ENCODE data around the gene PNPO. TPM values are rescaled to one million over a fixed set of nuclear protein-coding genes. Genes with fewer than 3 reads are reported as not detected.
"Not testable (repeated sequence)": the region's sequence is repeated elsewhere in the genome, so short reads cannot be mapped to it uniquely, and the experiment has no call there.

Gene PNPO
- polyA plus RNA-seq, 1 experiment, result 14.5 TPM

DNA sequence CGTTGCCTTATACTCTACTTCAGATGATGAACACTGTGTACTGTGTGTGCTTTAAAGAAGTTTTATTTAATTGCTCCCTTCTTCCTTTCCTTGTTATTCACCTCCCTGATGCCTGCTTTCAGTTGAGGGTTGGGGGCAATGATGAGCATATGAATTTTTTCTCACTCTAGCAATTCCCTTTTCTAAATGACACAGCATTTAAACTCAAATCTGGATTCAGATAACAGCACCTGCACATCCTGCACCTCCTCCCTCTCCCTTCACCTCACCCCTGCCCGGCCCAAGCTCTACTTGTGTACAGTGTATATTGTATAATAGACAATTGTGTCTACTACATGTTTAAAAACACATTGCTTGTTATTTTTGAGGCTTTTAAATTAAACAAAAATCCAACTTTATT is 13.0 kb upstream of the PNPO start:
- CTCF ChIA-PET, result interaction anchor here (0.7 kb wide), 1 partner anchor 79 kb away, joined by 4 read pairs; no protein-coding TSS in a partner anchor
- POLR2A ChIA-PET, result no interaction called here
- Histone ChIP-seq H3K27ac (ENCODE audit: low read depth, low read length) (no peak overlapping the region), H3K9me3 (ENCODE audit: control insufficient read depth, insufficient read depth, low read length) (no peaks in the 10 kb centered on the region; the same call in 1 of the 2 replicates), H3K4me3 (ENCODE audit: low read depth, low read length) (no peak overlapping the region), H3K27me3 (ENCODE audit: control insufficient read depth, insufficient read depth, low read length) (no peaks in the 10 kb centered on the region)
- no peak for DNase-seq (ENCODE audit: low read depth, low spot score)
- TF ChIP-seq, protein P1, sequence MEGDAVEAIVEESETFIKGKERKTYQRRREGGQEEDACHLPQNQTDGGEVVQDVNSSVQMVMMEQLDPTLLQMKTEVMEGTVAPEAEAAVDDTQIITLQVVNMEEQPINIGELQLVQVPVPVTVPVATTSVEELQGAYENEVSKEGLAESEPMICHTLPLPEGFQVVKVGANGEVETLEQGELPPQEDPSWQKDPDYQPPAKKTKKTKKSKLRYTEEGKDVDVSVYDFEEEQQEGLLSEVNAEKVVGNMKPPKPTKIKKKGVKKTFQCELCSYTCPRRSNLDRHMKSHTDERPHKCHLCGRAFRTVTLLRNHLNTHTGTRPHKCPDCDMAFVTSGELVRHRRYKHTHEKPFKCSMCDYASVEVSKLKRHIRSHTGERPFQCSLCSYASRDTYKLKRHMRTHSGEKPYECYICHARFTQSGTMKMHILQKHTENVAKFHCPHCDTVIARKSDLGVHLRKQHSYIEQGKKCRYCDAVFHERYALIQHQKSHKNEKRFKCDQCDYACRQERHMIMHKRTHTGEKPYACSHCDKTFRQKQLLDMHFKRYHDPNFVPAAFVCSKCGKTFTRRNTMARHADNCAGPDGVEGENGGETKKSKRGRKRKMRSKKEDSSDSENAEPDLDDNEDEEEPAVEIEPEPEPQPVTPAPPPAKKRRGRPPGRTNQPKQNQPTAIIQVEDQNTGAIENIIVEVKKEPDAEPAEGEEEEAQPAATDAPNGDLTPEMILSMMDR (IDR thresholded peaks at IDR 0.05; ENCODE audit: low read depth, low read length), result no peak

DNA sequence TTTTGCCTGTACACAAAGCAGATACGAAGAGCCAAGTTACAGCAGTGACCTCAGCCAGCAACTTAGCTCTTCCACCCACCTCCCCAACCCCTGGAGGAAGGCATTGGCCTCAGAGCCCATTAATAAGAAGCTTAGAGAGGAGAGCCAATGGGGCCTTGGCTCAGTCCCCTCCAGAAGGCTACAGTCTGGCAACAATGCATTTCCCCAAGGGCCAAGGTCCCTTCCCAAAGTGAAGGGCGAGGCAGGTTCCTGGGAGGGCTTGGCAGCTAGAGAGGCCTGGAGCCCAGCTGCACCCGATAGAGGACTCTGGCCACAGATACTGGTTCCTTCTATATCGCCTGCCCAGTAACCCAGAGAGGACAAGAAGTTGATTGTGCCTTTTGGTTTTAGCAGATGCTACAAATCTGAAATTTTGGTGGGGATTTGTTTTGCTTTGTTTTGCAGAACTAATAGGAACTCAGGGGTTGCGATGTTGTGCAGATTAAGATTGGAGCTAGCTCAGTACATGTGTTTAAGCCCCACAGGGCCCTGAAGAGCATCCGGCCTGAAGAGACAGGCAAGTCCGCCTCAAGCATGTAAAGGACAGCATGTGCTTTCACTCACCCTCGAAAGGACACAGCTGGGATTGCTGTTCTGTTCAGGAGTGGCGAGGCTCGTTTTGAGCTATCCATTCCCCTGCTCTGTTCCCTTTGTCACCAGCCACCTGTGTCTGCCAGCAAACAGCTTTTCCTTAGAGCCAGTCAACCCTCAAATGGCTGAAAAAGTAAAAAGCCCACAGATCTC is 12.0 kb upstream of the PNPO start:
- ChIA-PET POLR2A (no interaction called here), CTCF (interaction anchor here (0.7 kb wide), 1 partner anchor 80 kb away, joined by 4 read pairs; no protein-coding TSS in a partner anchor)
- TF ChIP-seq, protein P1 (IDR thresholded peaks at IDR 0.05; ENCODE audit: low read depth, low read length), result no peak
- no peak overlapping the region for H3K4me3 ChIP-seq (ENCODE audit: low read depth, low read length)
- H3K27ac ChIP-seq (ENCODE audit: low read depth, low read length), result no peak overlapping the region
- H3K27me3 ChIP-seq (ENCODE audit: control insufficient read depth, insufficient read depth, low read length), result no peaks in the 10 kb centered on the region
- no peak for DNase-seq (ENCODE audit: low read depth, low spot score)
- H3K9me3 ChIP-seq (ENCODE audit: control insufficient read depth, insufficient read depth, low read length), result no peaks in the 10 kb centered on the region; the same call in 1 of the 2 replicates

- Histone ChIP-seq H3K27me3 (ENCODE audit: control insufficient read depth, insufficient read depth, low read length) (no peaks in the 10 kb centered on the region), H3K9me3 (ENCODE audit: control insufficient read depth, insufficient read depth, low read length) (no peaks in the 10 kb centered on the region), H3K4me3 (ENCODE audit: low read depth, low read length) (no peak overlapping the region), H3K27ac (ENCODE audit: low read depth, low read length) (no peak overlapping the region)
- CTCF ChIA-PET, result interaction anchor here (0.6 to 1.7 kb wide), 2 partner anchors 15 to 39 kb away, joined by 3 to 5 read pairs; no protein-coding TSS in a partner anchor
- TF ChIP-seq, protein P1 (IDR thresholded peaks at IDR 0.05; ENCODE audit: low read depth, low read length), result no peak
- POLR2A ChIA-PET, result interaction anchor here (0.6 kb wide), 1 partner anchor 107 kb away, joined by 7 read pairs; no protein-coding TSS in a partner anchor
- DNase-seq (ENCODE audit: low read depth, low spot score), result no peak
Measured at GRCh38 chr17:47931848-47932247, 9.5 kb upstream of the PNPO start.

GRCh38 chr17:47934856-47935255 is 6.5 kb upstream of the PNPO start:
- H3K27me3 ChIP-seq (ENCODE audit: control insufficient read depth, insufficient read depth, low read length), result no peaks in the 10 kb centered on the region
- TF ChIP-seq, protein P1 (IDR thresholded peaks at IDR 0.05; ENCODE audit: low read depth, low read length), result no peak
- POLR2A ChIA-PET, result no interaction called here
- no peak overlapping the region for H3K4me3 ChIP-seq (ENCODE audit: low read depth, low read length)
- CTCF ChIA-PET, result interaction anchor here (0.6 to 2.7 kb wide), 4 partner anchors 12 to 45 kb away, joined by 3 to 19 read pairs (median 4); no protein-coding TSS in a partner anchor
- no peak overlapping the region for H3K27ac ChIP-seq (ENCODE audit: low read depth, low read length)
- DNase-seq (ENCODE audit: low read depth, low spot score), result no peak
- H3K9me3 ChIP-seq (ENCODE audit: control insufficient read depth, insufficient read depth, low read length), result no peaks in the 10 kb centered on the region

DNA sequence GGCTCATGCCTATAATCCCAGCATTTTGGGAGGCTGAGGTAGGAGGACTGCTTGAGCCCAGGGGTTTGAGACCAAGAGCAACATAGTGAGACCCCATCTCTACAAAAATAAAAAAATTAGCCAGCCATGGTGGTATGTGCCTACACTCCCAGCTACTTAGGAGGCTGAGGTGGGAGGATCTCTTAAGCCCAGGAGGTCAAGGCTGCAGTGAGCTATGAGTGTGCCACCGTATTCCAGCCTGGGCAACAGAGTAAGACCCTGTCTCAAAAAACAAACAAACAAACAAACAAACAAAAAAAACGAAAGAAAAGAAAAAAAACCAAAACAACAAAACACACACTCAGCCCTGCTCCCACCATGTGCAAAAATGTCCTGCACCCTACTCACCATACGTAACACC is 5.9 kb upstream of the PNPO start:
- CTCF ChIA-PET, result interaction anchor here (0.6 to 2.7 kb wide), 5 partner anchors 11 to 46 kb away, joined by 3 to 19 read pairs (median 3); partner anchors contain the start of gene CDK5RAP3
- not testable (repeated sequence) for H3K27ac ChIP-seq (ENCODE audit: low read depth, low read length)

More for the DNA sequence above, 5.9 kb upstream of the PNPO start:
- not testable (repeated sequence) for H3K27me3 ChIP-seq (ENCODE audit: control insufficient read depth, insufficient read depth, low read length); H3K4me3 ChIP-seq (ENCODE audit: low read depth, low read length); H3K9me3 ChIP-seq (ENCODE audit: control insufficient read depth, insufficient read depth, low read length); DNase-seq (ENCODE audit: low read depth, low spot score)
- POLR2A ChIA-PET, result interaction anchor here (1.7 kb wide), 1 partner anchor 40 kb away, joined by 4 read pairs; no protein-coding TSS in a partner anchor
